ENCODE data around the gene TPST2. TPM values are rescaled to one million over a fixed set of nuclear protein-coding genes. Genes with fewer than 3 reads are reported as not detected.

TPST2 gene
- total RNA-seq, 1 donor from 2014 or later, result 28.5 TPM

DNA sequence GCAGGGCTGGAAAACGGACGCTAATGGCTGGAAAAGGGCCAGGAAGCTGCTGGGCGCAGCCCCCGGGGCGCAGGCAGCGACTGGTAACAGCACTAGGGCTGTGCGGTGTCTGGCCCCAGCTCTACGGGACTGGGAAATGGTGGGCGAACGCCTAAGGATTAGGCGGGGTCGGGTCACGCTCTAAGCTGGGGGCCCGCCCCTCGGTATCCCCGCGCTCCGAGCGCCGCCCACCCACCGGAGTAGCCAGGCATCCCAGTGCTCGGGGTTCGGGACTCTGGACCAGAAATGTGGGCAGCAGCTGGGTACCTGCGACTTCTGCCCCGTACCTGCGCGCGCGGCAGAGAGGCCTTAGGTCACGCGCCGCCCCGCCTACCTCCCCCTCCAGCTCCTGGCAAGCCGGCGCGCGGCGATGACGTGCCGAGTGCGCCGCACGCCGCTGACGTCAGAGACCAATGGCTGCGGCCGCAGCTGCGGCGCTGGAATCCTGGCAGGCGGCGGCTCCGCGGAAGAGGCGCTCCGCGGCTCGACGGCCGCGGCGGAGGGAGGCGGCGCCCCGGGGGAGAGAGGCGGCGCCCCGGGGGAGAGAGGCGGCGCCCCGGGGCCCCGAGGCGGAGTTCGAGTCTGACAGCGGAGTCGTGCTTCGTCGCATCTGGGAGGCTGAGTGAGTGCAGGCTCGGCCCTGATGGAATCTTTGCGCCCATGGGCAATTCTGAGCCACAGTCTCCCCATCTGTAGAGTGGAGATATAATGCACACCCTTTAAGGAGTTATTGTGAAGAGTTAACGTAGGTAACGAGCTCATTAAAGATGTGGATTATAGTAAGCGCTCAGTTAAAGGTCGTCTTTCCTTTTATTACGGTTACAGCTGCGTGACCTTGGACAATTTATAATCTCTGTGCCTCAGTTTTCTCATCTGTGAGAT, 106.2 kb downstream of the TPST2 start, which contains the start of the genes HPS4 and SRRD:
Gene HPS4, minus strand, starts transcription at position 345 of the 921 bp plus-strand sequence. CDS start 2,021 bp downstream, outside the sequence.
Gene SRRD, plus strand, starts transcription at position 439 of the 921 bp plus-strand sequence. Its CDS starts 14 bp downstream, at position 453.
- peak within 1 kb of the TSS; percentile 83 for H3K4me3 ChIP-seq
- H3K4me1 ChIP-seq, result peaks cover 72% of the 10 kb centered on the region
- H3K9me3 ChIP-seq (replicated peaks), result no peaks in the 10 kb centered on the region
- intact Hi-C loops (cut with micrococcal nuclease), result no loop called here
- TF ChIP-seq, protein P1, sequence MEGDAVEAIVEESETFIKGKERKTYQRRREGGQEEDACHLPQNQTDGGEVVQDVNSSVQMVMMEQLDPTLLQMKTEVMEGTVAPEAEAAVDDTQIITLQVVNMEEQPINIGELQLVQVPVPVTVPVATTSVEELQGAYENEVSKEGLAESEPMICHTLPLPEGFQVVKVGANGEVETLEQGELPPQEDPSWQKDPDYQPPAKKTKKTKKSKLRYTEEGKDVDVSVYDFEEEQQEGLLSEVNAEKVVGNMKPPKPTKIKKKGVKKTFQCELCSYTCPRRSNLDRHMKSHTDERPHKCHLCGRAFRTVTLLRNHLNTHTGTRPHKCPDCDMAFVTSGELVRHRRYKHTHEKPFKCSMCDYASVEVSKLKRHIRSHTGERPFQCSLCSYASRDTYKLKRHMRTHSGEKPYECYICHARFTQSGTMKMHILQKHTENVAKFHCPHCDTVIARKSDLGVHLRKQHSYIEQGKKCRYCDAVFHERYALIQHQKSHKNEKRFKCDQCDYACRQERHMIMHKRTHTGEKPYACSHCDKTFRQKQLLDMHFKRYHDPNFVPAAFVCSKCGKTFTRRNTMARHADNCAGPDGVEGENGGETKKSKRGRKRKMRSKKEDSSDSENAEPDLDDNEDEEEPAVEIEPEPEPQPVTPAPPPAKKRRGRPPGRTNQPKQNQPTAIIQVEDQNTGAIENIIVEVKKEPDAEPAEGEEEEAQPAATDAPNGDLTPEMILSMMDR (IDR thresholded peaks at IDR 0.05; ENCODE audit: borderline replicate concordance), result no peak
- H3K36me3 ChIP-seq, result peaks cover 15% of the 10 kb centered on the region
- H3K27me3 ChIP-seq (ENCODE audit: low read depth), result no peaks in the 10 kb centered on the region
- DNase-seq, result peak; percentile 90
- H3K27ac ChIP-seq (replicated peaks), result peak within 1 kb of the TSS; percentile 90

DNA sequence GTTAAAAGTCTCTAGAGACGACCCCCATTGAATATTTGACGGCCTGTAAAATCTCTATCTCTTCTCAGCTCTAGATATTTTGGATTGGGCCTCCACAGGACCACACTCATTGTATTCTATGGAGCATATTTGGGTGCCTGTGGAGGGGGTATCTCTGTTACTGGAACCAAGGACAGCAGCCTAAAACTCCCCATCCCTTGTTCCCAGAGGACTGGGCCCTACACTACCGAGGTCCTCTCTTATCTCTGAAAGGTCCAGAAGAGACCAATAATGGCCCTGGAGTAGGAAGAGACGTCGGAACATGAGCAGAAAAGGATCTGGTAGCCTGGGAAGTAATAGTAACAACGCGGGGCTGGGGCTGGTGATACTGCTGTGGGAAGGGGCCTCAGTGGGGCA, 106.9 kb downstream of the TPST2 start:
- intact Hi-C loops (cut with micrococcal nuclease), result no loop called here
- Histone ChIP-seq H3K4me1 (peaks cover 73% of the 10 kb centered on the region), H3K36me3 (peaks cover 11% of the 10 kb centered on the region), H3K4me3 (peak overlapping the region; percentile 83), H3K9me3 (replicated peaks) (no peaks in the 10 kb centered on the region), H3K27me3 (ENCODE audit: low read depth) (no peaks in the 10 kb centered on the region), H3K27ac (replicated peaks) (peak overlapping the region; percentile 90)
- DNase-seq, result no peak
- TF ChIP-seq, protein P1 (IDR thresholded peaks at IDR 0.05; ENCODE audit: borderline replicate concordance), result no peak

DNA sequence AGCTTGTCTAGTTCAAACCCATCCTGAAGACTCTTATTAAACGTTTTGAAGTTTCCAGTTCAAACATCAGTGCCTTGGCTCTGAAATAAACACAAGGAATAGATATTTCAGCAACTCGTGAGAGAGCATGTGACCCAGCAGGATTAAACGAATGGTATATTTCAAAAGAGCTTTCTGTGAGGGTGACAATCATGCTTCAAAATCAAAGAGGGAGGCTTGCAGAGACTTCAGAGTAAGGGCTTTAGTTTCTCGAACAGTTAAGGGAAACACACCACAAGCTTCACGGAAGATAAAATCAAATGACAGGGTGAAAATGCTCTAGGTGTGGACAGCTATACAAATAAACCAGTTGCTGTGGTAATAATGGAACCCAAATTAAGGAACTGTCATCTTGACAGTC, 107.8 kb downstream of the TPST2 start:
- no peak overlapping the region for H3K27ac ChIP-seq (replicated peaks)
- peaks cover 73% of the 10 kb centered on the region for H3K4me1 ChIP-seq
- H3K9me3 ChIP-seq (replicated peaks), result no peaks in the 10 kb centered on the region
- DNase-seq, result no peak
- H3K36me3 ChIP-seq, result peaks cover 10% of the 10 kb centered on the region
- peak overlapping the region; percentile 83 for H3K4me3 ChIP-seq
- no peaks in the 10 kb centered on the region for H3K27me3 ChIP-seq (ENCODE audit: low read depth)
- TF ChIP-seq, protein P1 (IDR thresholded peaks at IDR 0.05; ENCODE audit: borderline replicate concordance), result no peak
- intact Hi-C loops (cut with micrococcal nuclease), result no loop called here

DNA sequence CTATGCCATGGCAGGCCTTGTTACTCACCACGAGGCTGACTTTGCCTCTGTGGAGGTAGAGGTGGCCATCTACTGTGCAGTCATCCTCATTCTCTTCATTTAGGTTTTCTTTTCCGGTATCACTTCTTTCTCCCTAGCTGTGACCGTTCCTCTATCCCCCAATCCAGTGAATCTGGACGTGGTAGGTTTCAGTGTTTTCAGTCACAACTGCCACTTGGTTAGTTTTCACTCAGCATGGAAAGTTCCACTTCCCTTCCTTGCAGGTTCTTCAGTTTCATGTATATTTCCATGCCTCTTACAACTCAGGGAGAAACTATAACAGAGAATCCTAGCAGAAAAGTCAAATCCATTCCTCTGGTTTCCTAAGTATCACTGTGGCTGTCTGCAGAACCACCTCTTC, 108.2 kb downstream of the TPST2 start:
- TF ChIP-seq, protein P1 (IDR thresholded peaks at IDR 0.05; ENCODE audit: borderline replicate concordance), result no peak
- Histone ChIP-seq H3K4me1 (peaks cover 73% of the 10 kb centered on the region), H3K36me3 (peaks cover 14% of the 10 kb centered on the region), H3K4me3 (peak overlapping the region; percentile 3), H3K27ac (replicated peaks) (no peak overlapping the region), H3K9me3 (replicated peaks) (no peaks in the 10 kb centered on the region), H3K27me3 (ENCODE audit: low read depth) (no peaks in the 10 kb centered on the region)
- no peak for DNase-seq
- intact Hi-C loops (cut with micrococcal nuclease), result no loop called here

DNA sequence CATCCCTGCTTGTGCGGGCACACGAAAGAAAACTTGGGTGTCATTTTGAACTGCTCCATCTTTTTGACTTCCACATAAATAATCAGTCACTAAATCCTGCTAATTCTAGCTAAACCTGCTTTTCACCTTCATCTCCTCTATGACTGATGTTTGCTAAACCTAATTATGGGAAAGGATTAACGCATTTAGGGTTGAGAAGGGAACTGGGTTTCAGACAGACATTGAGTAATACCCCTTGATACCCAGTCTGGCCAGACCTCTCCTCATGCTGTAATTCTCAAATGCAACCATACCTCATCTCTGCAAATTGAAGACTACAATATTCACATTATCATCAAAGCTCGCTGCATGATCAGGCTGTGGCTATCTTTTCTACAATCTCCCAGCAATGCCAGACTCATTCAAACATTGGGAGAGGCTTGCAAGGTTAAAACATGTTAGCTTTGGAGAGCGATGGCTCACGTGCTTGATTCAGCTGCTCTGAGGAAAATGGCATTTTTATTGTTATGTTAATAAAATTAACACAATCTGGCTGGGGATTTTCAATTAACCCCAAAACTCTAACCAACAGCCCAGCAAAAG, 108.7 kb downstream of the TPST2 start:
- Histone ChIP-seq H3K36me3 (peaks cover 19% of the 10 kb centered on the region), H3K27ac (replicated peaks) (no peak overlapping the region), H3K9me3 (replicated peaks) (no peaks in the 10 kb centered on the region), H3K27me3 (ENCODE audit: low read depth) (no peaks in the 10 kb centered on the region), H3K4me3 (no peak overlapping the region), H3K4me1 (peaks cover 73% of the 10 kb centered on the region)
- no peak for DNase-seq
- intact Hi-C loops (cut with micrococcal nuclease), result no loop called here
- TF ChIP-seq, protein P1 (IDR thresholded peaks at IDR 0.05; ENCODE audit: borderline replicate concordance), result no peak

All from left ventricle myocardium inferior (tissue), 1 donor.